Measurements from ENCODE around the gene AATK. TPM values are rescaled to one million over a fixed set of nuclear protein-coding genes. Genes with fewer than 3 reads are reported as not detected.

AATK gene
- polyA plus RNA-seq, 1 donor (not counting 4 experiments of a cell fraction or from before 2014, with no cell fraction given) = 0.16 TPM

DNA sequence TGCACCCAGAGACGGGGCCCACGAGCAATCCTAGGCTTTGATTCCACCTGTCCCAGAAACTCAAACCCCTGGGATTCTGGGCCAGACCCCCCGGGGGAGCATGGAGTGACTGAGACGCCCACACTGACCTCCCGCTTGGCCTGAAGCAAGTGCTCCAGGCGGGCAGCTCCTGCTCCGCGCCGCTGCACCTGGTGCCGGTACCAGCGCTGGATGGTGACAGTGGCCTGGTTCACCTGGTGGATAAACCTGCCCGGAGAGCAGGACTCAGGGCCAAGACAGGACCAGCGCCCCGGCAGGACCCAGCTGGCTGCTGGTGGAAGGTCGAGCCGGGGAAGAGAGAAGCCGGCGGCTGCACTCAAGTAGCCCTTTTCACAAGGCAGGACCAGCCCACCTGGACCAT, 34.2 kb upstream of the AATK start:
- no peak overlapping the region for H3K27ac ChIP-seq (ENCODE audit: control insufficient read depth, insufficient read depth, low read length)
- H2AFZ ChIP-seq (ENCODE audit: control insufficient read depth, low read length) = no peak overlapping the region
- no peaks in the 10 kb centered on the region for H3K9me3 ChIP-seq (ENCODE audit: control insufficient read depth, low read depth, low read length)
- no peaks in the 10 kb centered on the region for H3K27me3 ChIP-seq (ENCODE audit: control insufficient read depth, extremely low read depth, insufficient read depth, low read length)
- no peaks in the 10 kb centered on the region for H3K4me1 ChIP-seq (ENCODE audit: control insufficient read depth, extremely low read depth, insufficient read depth, low read length)
- no peaks in the 10 kb centered on the region for H3K36me3 ChIP-seq (ENCODE audit: control insufficient read depth in 2 of 2, extremely low read depth in 1 of 2, insufficient read depth in 2 of 2, low read length in 2 of 2)
- no peaks in the 10 kb centered on the region for H3K79me2 ChIP-seq (ENCODE audit: control insufficient read depth, insufficient read depth, low read length)
- DNase-seq (ENCODE audit: low read depth, low spot score) (no peak), FAIRE-seq (no peak)
- TF ChIP-seq, protein P1, sequence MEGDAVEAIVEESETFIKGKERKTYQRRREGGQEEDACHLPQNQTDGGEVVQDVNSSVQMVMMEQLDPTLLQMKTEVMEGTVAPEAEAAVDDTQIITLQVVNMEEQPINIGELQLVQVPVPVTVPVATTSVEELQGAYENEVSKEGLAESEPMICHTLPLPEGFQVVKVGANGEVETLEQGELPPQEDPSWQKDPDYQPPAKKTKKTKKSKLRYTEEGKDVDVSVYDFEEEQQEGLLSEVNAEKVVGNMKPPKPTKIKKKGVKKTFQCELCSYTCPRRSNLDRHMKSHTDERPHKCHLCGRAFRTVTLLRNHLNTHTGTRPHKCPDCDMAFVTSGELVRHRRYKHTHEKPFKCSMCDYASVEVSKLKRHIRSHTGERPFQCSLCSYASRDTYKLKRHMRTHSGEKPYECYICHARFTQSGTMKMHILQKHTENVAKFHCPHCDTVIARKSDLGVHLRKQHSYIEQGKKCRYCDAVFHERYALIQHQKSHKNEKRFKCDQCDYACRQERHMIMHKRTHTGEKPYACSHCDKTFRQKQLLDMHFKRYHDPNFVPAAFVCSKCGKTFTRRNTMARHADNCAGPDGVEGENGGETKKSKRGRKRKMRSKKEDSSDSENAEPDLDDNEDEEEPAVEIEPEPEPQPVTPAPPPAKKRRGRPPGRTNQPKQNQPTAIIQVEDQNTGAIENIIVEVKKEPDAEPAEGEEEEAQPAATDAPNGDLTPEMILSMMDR (optimal IDR thresholded peaks at IDR 0.05 in 1 of 3, IDR thresholded peaks at IDR 0.05 in 1 of 3, conservative IDR thresholded peaks at IDR 0.05 in 1 of 3; ENCODE audit: extremely low read depth in 1 of 3, insufficient read depth in 2 of 3, low read length in 3 of 3) = no peak
- no peak for TF ChIP-seq EZH2 (IDR thresholded peaks at IDR 0.05; ENCODE audit: low read length)
- no peak overlapping the region for H3K4me2 ChIP-seq (ENCODE audit: control insufficient read depth, extremely low read depth, insufficient read depth, low read depth, low read length)
- no peaks in the 10 kb centered on the region for H4K20me1 ChIP-seq (ENCODE audit: control insufficient read depth, extremely low read depth, insufficient read depth, low read length)
- H3K4me3 ChIP-seq (ENCODE audit: control insufficient read depth in 2 of 3, extremely low read depth in 1 of 3, insufficient read depth in 2 of 3, low read depth in 1 of 3, low read length in 3 of 3) = no peak overlapping the region
- H3K9me1 ChIP-seq (ENCODE audit: control insufficient read depth, extremely low read depth, insufficient read depth, low read length) = no peaks in the 10 kb centered on the region
- no peak overlapping the region for H3K9ac ChIP-seq (ENCODE audit: control insufficient read depth, extremely low read depth, insufficient read depth, low read length)
- dilution Hi-C loops (cut with MboI; ENCODE audit: extremely low pct_ligation_motif_present, low sequenced_read_pairs) = no loop called here

DNA sequence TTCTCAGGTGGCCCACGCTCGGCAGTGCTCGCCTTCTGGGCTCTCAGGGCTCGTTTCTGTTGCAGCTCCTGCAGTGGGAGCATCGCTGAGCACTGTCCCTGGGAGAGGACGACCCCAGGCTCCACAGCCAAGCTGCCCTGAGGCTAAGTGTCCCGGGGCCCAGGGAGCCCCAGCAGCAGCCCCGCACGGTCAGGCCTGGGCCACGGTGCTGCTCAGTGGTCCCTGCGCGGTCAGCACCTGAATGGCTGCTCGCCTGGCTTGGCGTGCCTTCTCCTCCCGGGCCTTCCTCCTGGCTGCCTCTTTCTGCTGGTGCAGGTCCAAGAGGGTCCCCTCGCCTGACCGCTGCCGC, 33.4 kb upstream of the AATK start:
- Histone ChIP-seq H3K9me3 (ENCODE audit: control insufficient read depth, low read depth, low read length) (no peaks in the 10 kb centered on the region), H3K9me1 (ENCODE audit: control insufficient read depth, extremely low read depth, insufficient read depth, low read length) (no peaks in the 10 kb centered on the region), H3K4me1 (ENCODE audit: control insufficient read depth, extremely low read depth, insufficient read depth, low read length) (no peaks in the 10 kb centered on the region), H3K4me2 (ENCODE audit: control insufficient read depth, extremely low read depth, insufficient read depth, low read depth, low read length) (no peak overlapping the region), H3K9ac (ENCODE audit: control insufficient read depth, extremely low read depth, insufficient read depth, low read length) (no peak overlapping the region), H3K4me3 (ENCODE audit: control insufficient read depth in 2 of 3, extremely low read depth in 1 of 3, insufficient read depth in 2 of 3, low read depth in 1 of 3, low read length in 3 of 3) (no peak overlapping the region), H3K27ac (ENCODE audit: control insufficient read depth, insufficient read depth, low read length) (no peak overlapping the region), H3K79me2 (ENCODE audit: control insufficient read depth, insufficient read depth, low read length) (no peaks in the 10 kb centered on the region), H2AFZ (ENCODE audit: control insufficient read depth, low read length) (no peak overlapping the region), H4K20me1 (ENCODE audit: control insufficient read depth, extremely low read depth, insufficient read depth, low read length) (no peaks in the 10 kb centered on the region), H3K27me3 (ENCODE audit: control insufficient read depth, extremely low read depth, insufficient read depth, low read length) (no peaks in the 10 kb centered on the region), H3K36me3 (ENCODE audit: control insufficient read depth in 2 of 2, extremely low read depth in 1 of 2, insufficient read depth in 2 of 2, low read length in 2 of 2) (no peaks in the 10 kb centered on the region)
- dilution Hi-C loops (cut with MboI; ENCODE audit: extremely low pct_ligation_motif_present, low sequenced_read_pairs) = no loop called here
- no peak for TF ChIP-seq EZH2 (IDR thresholded peaks at IDR 0.05; ENCODE audit: low read length)
- TF ChIP-seq, protein P1 (optimal IDR thresholded peaks at IDR 0.05 in 1 of 3, IDR thresholded peaks at IDR 0.05 in 1 of 3, conservative IDR thresholded peaks at IDR 0.05 in 1 of 3; ENCODE audit: extremely low read depth in 1 of 3, insufficient read depth in 2 of 3, low read length in 3 of 3) = no peak
- DNase-seq (ENCODE audit: low read depth, low spot score) (no peak), FAIRE-seq (no peak)

Measured in keratinocyte (primary cell).